Stimulated activated CD8-positive, alpha-beta memory T cell treated with anti-CD3 and anti-CD28 coated beads, Interleukin-7, amount 100 ng/mL, for 1 hour (primary cell): ENCODE data around the gene MOXD1.

ENCODE experiments used
- DNase-seq, 2 donors: peaks; one replicate each; pipeline ENCODE4 v3.0.0-alpha.2; 2020; ENCODE audit warnings: low read depth in 2 of 2

The MOXD1 gene

GRCh38 chr6:132399376-132400074 lies 1.8 kb downstream of the MOXD1 start:
- DNase-seq = no peak

GRCh38 chr6:132395015-132395597 lies 6.2 kb downstream of the MOXD1 start:
- no peak for DNase-seq

GRCh38 chr6:132392792-132393191 lies 8.5 kb downstream of the MOXD1 start:
- DNase-seq = no peak

GRCh38 chr6:132392270-132392646 lies 9.0 kb downstream of the MOXD1 start:
- DNase-seq = no peak

GRCh38 chr6:132391391-132392269 lies 9.6 kb downstream of the MOXD1 start:
- no peak for DNase-seq

DNA sequence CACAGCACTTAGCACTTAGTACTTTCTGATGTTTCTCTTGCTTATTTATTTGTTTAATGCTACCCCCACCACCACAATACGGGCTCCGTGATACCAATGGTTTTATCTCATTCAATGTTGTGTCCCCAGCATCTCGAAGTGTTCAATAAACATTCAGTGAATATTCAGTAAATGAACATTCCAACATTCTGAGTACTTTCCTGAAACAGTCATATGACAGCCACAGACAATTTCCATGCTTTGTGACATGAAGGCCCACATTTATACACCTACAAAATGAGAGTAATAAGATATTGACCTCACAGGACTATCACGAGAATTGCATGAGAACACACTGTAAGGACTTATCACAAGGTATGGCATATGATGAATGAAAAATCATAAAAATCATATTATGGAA lies 10.8 kb downstream of the MOXD1 start:
- DNase-seq = no peak

DNA sequence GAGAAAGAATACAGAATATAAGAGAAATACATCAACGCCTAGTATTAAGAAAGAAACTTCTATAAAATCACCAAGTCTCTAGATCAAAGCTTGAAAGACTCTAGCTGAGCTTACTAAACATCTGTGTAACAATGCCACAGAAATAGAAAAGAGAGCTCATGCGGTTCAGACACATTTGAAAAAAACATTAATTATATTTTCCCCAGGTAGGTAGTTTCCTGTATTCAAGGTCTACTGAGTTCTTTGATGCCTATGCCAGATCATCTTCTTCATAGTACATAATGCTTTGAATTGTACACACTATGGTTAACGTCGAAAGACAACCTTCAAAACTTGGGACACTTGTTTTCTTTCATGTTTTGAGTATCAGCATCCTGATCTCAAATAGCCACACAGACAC lies 11.3 kb downstream of the MOXD1 start:
- no peak for DNase-seq

- DNase-seq = no peak
Observed at GRCh38 chr6:132388291-132388690, 13.0 kb downstream of the MOXD1 start.

DNA sequence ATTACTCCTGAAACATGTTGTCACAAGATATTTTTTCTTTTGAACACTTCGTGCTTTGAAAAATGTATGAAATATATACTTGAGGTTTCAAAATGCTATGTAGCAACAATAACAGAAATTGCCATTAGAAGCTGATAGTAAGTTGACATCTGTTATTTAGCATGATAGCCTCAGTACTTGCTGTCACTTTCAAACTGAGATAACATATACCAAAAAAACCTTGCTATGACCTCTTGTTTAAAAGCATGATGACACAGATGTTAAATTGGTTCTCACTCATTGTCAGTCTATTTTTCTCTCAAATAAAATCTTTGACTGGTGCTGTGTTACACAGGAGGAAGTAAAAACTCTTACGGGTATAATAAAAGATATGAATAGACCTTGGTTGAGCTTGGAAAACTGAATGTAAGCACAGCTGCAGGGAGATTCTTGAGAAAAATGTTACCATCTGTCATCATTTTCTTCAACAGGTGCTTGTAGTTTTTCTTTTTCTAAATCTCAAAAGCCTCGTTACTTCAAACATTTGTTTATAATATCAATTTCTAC lies 18.6 kb downstream of the MOXD1 start:
- no peak for DNase-seq

GRCh38 chr6:132381381-132381780 lies 19.9 kb downstream of the MOXD1 start:
- no peak for DNase-seq

DNA sequence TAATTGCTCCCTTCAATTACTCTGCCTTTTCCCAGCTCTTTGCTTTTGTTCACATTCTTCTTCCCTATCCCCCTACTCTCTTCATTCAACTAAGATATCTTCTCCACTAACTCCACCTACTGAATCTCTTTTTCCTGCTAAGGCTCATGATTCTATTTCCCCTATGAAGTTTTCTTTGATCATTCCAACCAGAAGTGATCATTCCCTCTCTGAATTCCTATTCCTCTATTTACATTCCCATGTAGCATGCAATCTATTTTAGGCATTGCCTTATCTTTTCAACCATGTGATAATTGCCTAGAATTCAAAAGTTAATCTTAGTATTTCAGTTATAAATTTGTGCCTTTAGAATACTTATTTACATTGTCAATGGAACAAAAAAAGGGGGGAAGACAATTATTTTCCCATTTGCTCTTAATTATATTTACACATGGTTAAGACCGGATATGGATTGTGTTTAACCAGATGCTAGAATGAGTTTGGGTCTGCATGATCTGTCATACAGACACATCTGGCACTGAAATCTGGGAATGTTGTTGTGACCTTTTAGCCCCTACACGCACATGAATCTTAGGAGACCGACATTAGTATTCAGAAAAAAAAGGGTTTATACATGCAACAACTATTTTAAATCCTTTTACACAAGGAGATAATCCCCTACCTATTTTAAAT lies 20.8 kb downstream of the MOXD1 start:
- DNase-seq = no peak

DNA sequence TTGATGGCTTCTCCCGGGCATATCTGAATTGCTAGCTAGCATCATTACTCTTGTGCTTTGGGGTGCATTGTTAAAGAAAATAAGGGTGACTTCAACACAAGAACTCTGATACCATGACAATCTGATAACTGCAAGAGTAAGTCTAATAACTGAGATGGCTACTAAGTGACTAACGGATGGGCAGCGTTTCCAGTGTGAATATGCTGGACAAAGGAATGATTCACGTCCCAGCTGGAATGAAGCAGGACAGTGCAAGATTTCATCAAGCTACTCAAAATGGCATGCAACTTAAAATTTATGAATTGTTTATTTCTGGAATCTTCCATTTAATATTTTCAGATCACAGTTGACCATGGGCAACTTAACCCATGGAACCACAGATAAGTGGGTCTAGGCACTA lies 31.7 kb downstream of the MOXD1 start:
- DNase-seq = no peak

DNA sequence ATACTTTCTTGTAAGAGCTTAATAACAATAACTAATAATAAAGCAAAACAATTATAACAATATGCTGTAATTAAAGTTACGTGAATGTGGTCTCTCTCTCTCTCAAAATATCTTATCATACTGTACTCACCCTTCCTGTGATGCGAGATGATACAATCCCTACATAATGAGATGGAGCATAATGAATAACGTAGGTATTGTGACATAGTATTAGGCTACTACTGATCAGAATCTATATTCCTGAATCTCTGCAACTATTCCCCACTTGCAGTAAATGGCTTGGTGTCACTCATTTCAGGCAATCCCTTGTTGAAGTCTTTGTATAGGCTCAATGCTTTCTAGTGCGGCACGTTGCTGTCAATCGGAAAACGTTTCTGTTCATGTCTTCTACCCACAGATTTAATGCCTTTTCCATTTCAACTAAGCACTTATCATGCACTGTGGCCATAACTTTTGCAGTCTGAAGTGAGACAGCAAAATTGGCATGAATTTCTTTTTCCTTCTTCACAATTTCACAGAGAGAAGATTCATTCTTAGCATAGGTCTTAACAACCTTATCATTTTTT lies 32.3 kb downstream of the MOXD1 start:
- DNase-seq = no peak

- DNase-seq = no peak
Observed at GRCh38 chr6:132365281-132365907, 35.9 kb downstream of the MOXD1 start.

DNA sequence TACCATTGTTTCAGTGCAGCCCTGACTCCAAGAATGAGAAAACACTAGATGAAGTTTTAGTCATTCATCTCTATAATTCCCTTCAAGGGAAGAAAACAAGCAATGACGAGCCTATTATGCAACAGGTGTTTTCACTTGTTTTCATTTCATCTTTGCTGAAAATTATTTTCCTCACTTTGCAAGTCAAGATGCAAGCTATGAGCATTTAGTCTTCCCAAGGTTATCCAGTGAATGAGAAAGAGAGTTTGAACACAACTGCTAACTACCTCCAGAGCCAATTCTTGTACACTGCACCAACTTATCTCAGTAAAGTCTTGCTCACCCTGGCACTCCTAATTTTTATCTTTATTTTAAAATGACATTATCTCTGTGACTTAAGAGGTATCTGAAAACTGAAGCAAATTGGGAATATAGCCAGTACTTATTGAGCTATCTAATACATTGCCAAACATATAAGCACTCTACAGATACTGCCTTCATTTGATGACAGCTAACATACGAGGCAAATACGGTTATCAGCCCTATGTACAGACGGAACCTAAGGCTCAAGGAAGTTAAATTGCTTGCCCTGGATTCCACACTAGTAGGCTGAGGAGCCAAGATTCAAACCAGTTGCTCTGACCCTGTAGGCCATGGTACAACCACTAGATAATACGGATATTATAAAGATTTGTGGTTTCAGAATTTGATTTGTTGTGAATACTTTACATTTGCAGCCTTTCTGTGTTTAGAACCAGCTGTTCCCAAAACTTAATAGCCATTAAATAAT lies 36.8 kb downstream of the MOXD1 start:
- DNase-seq = no peak

GRCh38 chr6:132362442-132363185 lies 38.7 kb downstream of the MOXD1 start:
- DNase-seq = no peak

- no peak for DNase-seq
Observed at GRCh38 chr6:132361101-132361500, 40.2 kb downstream of the MOXD1 start.

- DNase-seq = no peak
Observed at GRCh38 chr6:132359886-132360285, 41.4 kb downstream of the MOXD1 start.

DNA sequence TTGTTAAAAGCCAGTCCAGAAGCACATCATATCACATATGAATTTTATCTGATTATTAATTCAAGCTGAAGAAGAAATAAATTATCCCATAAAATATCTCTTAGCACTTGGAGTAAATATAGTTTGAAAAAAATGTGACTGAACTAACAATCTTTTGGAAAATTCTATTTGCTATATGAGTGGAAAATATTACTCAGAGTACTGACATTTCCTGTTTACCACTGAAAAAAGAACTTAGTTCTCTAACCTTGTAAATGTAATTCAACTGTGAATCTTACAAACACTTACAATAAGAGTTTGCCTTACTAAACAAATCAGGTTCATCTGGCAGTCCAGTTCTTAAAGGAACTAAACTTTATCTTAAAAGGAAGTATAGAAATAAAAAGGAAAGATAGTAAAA lies 44.2 kb downstream of the MOXD1 start:
- no peak for DNase-seq
